NCI-H187 treated with DMSO at 0.1 percent for 48 hours (cell line): ENCODE results near the gene HSPA12B.
A peak's percentile ranks its signal among the peaks of the same experiment; 100 is the strongest.

Experiments used
- DNase-seq: peaks from one replicate; lab custom pipeline; 2025; lab: John Stamatoyannopoulos, UW

HSPA12B gene

GRCh38 chr20:3729811-3730540 lies 2.5 kb upstream of the HSPA12B start:
- DNase-seq, result no peak

- no peak for DNase-seq
These were observed 1.4 kb upstream of the HSPA12B start for GRCh38 chr20:3730803-3731672.

- DNase-seq, result no peak
These were observed 550 bp upstream of the HSPA12B start for GRCh38 chr20:3731944-3732326.

- no peak for DNase-seq
These were observed 872 bp downstream of the HSPA12B start for GRCh38 chr20:3733119-3733995.

GRCh38 chr20:3734111-3734843 lies 1.8 kb downstream of the HSPA12B start:
- DNase-seq, result no peak

- DNase-seq, result no peak
These were observed 3.3 kb downstream of the HSPA12B start for GRCh38 chr20:3735768-3736167.

- DNase-seq, result no peak
These were observed 5.9 kb downstream of the HSPA12B start for GRCh38 chr20:3738111-3739053.

- no peak for DNase-seq
These were observed 6.8 kb downstream of the HSPA12B start for GRCh38 chr20:3739054-3739925.

GRCh38 chr20:3739926-3740451 lies 7.5 kb downstream of the HSPA12B start:
- DNase-seq, result no peak

- no peak for DNase-seq
These were observed 8.3 kb downstream of the HSPA12B start for GRCh38 chr20:3740615-3741301.

- DNase-seq, result no peak
These were observed 9.5 kb downstream of the HSPA12B start for GRCh38 chr20:3741836-3742458.

GRCh38 chr20:3743251-3743650 lies 10.8 kb downstream of the HSPA12B start:
- no peak for DNase-seq

- no peak for DNase-seq
These were observed 11.6 kb downstream of the HSPA12B start for GRCh38 chr20:3744037-3744436.

- peak; percentile 26 for DNase-seq
These were observed 12.6 kb downstream of the HSPA12B start for GRCh38 chr20:3744806-3745685.

GRCh38 chr20:3745686-3746173 lies 13.2 kb downstream of the HSPA12B start:
- DNase-seq, result no peak

- DNase-seq, result no peak
These were observed 15.0 kb downstream of the HSPA12B start for GRCh38 chr20:3747471-3747870.

GRCh38 chr20:3748073-3748472 lies 15.6 kb downstream of the HSPA12B start:
- DNase-seq, result no peak
